GM18508 (cell line): Measurements from ENCODE around the gene SLC7A7.
"Not testable (repeated sequence)": the region's sequence is repeated elsewhere in the genome, so short reads cannot be mapped to it uniquely, and the experiment has no call there.

ENCODE experiments used
- ATAC-seq: cut with Tn5 transposase; IDR thresholded peaks from one replicate; pipeline ENCODE4 v1.9.1; 2021; ENCODE audit warnings: moderate number of reproducible peaks; ENCODE audit not compliant: insufficient read depth, unreplicated experiment

Gene SLC7A7

DNA sequence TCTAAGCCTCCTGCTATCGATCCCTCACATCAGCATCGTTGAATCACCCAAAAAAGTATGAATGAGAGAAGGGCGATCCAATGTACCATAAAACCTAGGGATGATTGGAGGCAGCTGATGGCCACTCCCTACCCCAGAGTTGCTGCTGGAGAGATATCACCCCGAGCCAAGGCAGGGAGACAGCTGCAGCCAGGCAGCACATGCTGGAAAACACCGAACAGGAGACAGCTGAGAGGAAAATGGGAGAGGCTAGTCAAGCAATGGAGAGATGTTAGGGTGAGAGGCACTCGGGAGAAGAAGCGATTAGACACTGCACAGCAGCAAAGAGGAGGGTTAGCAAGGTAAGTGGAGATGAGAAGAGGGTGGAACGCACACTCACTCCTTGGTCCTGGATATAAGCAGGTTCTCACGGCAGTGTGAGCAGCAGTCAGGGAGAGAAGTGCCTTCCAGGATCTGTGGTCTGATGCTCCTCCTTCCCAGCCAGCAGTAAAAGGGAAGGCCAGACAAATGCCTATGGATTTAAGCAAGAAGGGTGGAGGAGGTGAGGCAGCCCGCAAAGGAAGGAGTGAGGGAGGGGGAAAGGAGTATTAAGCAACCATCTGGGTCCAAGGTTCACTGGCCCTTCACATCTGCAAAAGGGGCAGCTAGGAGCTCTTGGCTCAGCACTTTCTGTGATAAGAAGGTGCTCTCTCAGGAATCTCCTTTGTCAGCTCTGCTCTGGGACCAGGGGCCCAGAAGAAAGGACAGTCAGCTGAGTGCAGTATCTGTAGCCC is at the start of gene SLC7A7:
SLC7A7 (minus strand) TSS at position 495 of the 773 bp plus-strand sequence. CDS start 2,037 bp downstream, outside the sequence.
- no peak for ATAC-seq

DNA sequence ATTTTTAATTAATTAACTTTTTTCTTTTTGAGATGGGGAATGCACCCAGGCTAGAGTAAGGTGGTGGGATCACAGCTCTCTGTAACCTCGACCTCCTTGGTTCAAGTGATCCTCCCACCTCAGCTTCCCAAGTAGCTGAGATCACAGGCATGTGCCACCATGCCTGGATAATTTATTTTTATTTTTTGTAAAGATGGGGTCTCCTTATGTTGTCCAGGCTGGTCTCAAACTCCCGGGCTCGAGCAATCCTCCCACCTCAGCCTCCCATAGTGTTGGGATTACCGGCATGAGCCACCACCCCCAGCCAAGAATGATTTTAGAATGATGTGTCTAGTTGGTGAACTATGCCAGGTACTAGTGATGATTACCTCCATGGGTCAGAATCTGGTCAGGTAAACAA is 49.7 kb upstream of the SLC7A7 start:
- no peak for ATAC-seq

DNA sequence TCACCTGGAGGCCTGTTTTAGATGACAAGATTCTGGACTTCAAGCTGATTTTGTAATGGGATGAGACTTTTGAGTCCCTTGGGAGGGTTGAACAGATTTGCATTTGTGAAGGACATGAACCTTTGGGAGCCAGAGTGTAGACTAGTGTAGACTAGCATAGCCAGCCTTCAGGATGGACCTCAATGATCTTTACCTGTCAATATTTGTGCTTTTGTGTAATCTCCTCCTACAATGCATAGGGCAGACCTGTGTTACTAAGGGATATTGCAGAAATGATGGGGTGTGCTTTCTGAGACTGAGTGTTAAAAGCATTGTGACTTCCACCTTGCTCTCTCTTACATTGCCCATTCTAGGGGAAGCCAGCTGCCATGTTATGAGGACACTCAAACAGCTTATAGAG is 46.4 kb upstream of the SLC7A7 start:
- ATAC-seq = no peak

DNA sequence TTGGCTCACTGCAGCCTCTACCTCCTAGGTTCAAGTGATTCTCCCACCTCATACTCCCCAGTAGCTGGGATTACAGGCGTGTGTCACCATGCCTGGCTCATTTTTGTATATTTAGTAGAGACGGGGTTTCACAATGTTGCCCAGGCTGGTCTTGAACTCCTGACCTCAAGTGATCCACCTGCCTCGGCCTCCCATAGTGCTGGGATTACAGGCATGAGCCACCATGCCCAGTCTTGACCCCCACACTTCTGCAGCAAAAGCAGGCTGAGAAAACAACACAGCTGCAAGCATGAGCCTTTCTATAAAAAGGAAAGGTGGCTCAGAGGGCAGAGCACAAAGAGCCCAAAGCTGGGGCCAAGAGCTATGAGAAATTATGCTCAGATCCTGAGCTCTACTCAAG is 45.1 kb upstream of the SLC7A7 start:
- ATAC-seq = not testable (repeated sequence)

DNA sequence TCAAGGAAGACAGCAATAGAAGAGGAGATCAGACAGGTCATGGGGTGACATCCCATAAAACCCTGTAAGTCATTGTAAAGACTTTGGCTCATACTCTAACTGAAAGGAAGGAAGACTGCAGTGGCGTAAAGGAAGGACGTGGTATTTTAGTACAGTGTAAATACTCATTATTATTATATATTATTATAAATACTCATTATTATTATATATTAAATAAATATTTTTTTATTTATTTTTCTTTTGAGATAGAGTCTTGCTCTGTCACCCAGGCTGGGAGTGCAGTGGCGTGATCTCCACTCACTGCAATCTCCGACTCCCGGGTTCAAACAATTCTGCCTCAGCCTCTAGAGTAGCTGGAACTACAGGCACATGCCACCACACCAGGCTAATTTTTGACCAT is 41.2 kb upstream of the SLC7A7 start:
- no peak for ATAC-seq

DNA sequence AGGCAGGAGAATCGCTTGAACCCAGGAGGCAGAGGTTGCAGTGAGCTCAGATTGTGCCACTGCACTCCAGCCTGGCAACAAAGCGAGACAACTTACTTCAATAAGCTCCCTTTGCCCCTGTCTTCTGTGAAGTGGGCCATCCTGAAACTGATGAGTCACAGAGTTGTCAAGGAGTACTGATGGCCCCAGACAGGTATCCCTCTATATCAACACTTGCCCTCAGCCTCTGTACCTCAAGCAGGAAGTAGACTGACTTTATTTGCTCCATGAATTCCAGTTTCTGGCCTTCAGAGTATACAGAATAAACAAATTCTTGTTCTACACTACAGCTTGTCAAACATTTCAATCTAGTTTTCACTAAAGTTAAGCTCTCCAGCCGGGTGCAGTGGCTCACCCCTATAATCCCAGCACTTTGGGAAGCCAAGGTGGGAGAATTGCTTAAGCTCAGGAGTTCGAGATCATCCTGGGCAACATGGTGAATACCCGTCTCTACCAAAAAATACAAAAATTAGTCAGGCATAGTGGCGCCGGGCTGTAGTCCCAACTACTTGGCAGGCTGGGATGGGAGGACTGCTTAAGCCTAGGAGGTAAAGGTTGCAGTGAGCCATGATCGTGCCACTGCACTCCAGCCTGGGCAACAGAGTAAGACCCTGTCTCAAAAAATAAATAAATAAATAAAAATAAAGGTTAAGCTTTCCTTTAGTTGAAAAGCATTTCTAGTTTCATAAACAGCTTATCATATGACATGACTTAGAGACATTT is 39.9 kb upstream of the SLC7A7 start:
- ATAC-seq = no peak

DNA sequence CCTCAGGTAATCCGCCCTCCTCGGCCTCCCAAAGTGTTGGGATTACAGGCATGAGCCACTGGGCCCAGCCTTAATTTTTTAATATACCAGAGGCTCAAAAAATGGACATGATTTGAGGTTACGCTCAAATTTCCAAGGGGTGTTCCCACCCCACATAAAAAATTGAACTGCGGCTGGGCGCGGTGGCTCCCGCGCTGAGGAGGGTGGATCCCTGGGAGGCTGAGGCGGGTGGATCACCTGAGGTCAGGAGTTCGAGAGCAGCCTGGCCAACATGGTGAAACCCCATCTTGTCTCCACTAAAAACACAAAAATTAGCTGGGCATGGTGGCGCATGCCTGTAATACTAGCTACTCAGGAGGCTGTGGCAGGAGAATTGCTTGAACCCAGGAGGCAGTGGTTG is 39.1 kb upstream of the SLC7A7 start:
- not testable (repeated sequence) for ATAC-seq

DNA sequence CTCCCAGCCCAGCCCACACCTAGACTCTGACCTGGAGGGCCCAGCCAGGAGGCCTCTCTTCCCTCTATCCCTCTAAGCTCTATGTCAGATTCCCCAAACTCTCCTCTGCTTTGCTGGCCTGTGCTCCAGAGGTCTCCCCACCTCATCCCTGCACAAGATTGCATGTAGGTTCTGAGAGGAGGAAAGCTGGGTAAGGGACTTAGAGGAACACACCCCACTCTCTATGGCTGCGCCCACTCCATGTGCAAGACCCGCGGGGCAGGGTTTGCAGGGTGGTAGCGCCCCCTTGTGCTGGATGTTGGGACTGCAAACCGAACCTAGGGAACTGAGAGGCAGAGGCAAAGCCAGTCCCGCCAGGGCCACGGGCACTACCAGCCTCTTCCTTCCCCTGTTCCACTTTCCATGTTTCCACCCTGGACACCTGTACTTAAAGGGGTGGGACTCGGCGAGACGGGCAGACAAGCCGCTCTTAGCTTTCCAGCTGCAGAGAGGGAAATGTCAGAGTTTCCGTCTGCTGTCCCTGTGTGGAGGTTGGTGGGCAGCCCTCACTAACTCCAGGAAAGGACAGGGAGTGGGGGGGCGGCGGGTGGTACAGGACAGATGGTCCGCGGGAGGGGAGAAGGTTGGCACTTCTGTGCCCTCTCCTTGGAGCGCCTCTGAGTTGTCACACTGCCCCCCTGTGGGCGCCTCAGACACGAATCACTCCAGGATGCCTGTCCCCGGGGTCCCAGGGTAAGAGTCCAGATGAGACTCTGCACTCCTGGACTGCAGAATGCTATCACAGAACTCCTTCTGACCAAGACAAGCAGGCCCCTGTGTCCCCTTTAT is 37.9 kb upstream of the SLC7A7 start:
- no peak for ATAC-seq

DNA sequence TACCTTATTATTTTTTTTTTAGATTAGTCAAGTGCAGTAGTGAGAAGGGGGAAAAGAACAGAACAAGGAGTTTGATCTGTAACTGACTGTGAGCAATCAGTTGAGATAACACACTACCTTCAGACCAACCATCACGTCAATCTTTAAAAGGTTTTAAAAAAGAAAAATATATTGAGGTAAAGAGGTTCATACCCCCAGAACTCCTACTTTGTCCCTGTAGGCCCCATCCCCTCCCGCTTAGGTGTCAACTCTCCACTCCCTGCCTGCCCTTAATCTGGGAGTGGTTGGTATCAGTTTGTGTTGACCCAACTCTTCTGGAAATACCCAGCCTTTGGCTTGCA is 37.3 kb upstream of the SLC7A7 start:
- ATAC-seq = no peak

DNA sequence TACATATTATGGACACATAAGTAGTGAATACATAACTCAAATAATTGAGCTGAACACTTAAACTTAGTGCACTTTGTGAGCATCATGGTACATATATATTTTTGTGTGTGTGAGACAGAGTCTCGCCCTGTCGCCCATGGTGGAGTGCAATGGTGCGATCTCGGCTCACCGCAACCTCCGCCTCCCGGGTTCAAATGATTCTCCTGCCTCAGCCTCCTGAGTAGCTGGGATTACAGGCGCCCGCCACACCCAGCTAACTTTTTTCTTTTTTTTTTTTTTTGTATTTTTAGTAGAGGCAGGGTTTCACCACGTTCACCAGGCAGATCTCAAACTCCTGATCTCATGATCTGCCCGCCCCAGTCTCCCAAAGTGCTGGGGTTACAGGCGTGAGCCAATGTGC is 36.9 kb upstream of the SLC7A7 start:
- ATAC-seq = not testable (repeated sequence)

DNA sequence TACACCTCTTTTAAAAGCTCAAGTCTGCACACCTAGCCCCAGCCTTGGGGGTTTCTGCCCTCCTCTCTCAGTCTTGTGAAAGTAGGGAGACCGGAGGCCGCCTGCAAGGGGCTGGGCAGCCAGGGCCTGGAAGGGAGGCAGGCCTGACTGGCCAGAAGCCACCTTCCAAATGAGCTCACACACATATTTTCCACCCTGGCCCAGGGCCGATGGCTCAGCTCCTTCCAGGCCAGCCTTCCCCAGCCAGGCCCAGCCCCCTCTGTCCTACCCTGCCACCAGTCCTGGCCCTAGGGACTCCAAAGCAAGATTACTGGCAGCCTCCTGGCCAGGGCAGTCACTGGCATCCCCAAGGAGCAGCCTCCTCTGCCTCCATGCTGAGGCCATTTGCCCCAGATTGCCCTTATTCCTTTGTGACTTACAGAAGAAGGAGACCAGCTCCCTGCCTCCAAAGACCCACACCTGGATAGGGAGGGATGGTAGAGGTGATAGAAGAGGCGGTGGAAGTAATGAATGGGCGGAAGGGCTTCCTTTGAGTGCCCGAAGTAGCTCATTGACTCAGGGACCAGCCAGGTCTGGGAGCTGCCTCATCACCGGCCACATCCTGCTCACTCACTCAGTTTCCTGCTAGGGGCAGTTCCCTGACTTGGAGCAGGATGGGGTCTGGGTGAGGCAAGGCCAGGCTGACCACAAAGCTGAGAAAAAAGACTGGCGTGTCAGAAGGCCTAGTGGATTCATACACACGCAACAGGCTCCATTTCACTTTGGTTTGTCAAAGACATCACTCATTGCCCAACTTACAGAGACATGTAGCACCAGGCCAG is 35.9 kb upstream of the SLC7A7 start:
- ATAC-seq = no peak

DNA sequence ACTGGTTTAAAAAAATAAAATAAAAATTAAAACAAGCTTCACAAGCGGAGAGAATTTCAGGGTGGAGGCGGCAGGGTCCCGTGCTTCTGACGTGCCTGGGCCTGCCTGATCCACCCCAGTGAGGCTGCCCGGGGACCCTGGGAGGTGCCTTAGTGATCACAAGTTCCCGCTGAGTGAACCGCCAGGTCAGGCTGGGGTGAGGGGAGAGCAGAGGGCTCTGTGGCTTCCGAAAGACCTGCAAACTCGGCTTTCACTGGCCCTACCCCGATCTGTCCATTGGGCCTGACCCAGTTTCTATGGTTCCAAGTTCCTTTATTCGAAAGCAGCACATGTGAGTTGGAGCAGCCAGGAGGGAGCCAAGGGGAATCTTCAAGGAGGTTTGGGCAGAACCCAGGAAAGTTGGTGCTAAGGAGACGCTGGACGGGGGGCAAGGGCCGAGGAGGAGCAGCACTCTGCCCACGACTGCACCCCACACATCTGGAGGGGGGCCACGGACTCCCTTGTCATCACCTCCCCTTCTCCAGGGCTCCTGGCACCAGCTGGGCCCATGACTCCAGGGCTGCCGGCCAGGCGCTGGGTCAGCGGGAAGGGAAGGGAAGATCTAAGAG is 34.1 kb upstream of the SLC7A7 start:
- no peak for ATAC-seq

DNA sequence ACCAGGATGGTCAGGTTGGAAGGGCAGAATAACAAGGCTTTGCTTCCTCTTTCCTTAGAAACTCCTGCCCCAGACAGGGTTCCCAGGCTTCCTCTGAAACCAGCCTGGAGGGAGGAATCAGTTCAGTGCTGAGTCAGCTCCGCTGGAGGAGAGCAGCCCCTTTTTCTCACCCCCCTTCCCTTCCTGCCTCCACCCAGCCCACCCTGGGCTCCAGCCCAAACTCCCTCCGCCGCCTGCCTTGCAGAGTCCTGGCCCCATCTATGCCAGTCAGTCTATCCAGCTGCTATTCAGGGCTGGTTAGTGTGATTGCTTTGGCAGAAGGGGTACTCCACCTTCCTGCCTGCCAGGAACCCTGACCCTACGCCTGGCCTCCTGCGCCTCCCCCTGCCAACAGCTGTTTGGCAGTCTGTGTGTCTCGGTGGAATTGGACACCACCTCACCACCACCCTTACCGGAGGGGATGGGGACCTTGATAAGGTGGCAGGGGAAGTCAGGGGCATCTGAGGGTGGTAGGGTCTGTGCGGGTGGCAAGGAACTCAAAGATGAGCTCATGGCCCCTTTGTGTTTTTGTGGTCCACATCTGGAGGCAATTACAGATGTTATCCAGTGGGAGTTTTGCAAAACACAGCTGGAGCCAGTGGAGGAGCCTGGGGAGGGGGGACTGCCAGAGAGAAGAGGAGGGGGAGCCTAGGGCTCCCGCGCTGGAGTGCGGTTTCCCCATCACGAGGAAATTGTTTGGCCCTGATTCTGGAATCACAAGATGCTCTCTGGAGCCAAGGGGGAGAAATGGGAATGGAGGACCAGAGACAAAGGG is 33.3 kb upstream of the SLC7A7 start:
- no peak for ATAC-seq

DNA sequence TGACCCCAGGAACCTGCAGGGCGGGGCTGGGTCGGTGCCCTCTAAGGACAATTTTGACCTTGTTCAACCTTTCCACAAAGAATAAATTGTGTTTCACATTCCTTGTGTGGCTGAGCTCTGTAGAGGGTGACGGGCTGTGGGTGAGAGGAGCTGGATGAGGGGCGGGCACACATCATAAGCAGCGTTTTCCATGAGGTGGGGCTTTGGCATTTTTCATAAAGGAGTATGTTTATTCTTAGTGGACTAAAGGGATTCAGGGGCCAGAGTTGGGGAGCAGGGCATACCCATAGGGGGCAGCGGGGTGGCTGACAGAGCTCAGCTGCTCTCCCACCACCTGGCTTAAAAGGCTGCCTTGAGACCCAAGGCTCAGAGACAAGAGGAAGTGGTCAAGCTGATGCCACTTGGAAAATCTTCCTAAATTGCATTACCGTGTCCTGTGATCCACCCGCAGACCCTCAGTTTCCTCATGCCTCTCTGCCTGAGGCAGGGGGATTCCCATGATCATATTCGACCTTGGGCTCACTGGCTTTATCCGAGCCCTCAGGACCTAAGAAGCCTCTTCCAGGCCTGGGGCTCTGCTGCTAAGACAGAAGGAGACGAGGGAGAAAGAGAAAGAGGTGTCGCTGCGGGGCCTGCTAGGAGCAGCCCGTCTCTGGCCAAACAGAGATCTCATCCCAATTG is 32.6 kb upstream of the SLC7A7 start:
- no peak for ATAC-seq

DNA sequence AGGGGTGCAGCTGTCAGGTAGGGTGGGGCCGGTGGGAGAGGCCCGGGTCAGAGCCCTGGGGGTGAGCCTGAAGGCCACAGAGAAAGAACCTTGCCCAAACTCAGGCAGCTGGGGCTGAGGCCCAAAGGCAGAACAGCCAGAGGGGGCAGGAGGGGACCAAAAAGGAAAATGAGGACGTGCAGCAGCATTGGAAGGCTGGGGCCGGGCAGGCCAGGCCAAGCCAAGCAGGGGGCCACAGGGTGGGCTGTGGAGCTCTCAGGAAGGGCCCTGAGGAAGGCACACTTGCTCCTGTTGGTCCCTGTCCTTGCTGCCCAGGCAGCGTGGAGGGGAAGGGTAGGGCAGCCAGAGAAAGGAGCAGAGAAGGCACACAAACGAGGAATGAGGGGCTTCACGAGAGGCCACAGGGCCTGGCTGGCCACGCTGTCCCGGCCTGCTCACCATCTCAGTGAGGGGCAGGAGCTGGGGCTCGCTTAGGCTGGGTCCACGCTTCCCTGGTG is 31.6 kb upstream of the SLC7A7 start:
- no peak for ATAC-seq

DNA sequence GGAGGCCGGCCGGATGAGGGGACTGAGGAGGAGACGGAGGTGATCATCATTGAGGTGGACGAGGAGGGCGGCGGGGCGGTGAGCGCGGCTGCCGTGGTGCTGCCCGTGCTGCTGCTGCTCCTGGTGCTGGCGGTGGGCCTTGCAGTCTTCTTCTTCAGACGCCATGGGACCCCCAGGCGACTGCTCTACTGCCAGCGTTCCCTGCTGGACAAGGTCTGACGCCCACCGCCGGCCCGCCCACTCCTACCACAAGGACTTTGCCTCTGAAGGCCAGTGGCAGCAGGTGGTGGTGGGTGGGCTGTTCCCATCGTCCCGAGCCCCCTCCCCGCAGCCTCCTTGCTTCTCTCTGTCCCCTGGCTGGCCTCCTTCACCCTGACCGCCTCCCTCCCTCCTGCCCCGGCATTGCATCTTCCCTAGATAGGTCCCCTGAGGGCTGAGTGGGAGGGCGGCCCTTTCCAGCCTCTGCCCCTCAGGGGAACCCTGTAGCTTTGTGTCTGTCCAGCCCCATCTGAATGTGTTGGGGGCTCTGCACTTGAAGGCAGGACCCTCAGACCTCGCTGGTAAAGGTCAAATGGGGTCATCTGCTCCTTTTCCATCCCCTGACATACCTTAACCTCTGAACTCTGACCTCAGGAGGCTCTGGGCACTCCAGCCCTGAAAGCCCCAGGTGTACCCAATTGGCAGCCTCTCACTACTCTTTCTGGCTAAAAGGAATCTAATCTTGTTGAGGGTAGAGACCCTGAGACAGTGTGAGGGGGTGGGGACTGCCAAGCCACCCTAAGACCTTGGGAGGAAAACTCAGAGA is 30.8 kb upstream of the SLC7A7 start:
- no peak for ATAC-seq

DNA sequence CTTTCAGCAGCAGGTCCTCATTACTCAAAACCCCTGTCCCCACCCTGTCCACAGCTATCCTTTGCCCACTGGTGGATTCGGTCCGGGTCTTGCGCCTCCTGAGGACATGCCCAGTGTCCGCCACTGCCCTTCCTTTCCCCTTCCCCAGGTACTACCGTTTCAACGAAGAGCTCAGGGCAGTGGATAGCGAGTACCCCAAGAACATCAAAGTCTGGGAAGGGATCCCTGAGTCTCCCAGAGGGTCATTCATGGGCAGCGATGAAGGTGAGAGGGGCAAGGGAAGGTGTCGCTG is 29.8 kb upstream of the SLC7A7 start:
- ATAC-seq = no peak
